AG08395 (cell line): ENCODE measurements around the gene C19orf67.
A peak's percentile ranks its signal among the peaks of the same experiment; 100 is the strongest.

Experiments used
- DNase-seq: peaks from one replicate; pipeline ENCODE4 v3.0.0; 2012; ENCODE audit warnings: mixed read lengths, low spot score

The C19orf67 gene

GRCh38 chr19:14081797-14082674 is 3.5 kb downstream of the C19orf67 start:
- DNase-seq, result no peak

GRCh38 chr19:14080887-14081796 is 4.4 kb downstream of the C19orf67 start:
- DNase-seq, result peak; percentile 99

GRCh38 chr19:14078411-14078810 is 7.2 kb downstream of the C19orf67 start:
- no peak for DNase-seq

- no peak for DNase-seq
These were observed 11.4 kb downstream of the C19orf67 start for GRCh38 chr19:14073925-14074838.

- DNase-seq, result peak; percentile 77
These were observed 12.2 kb downstream of the C19orf67 start for GRCh38 chr19:14073261-14073924.

- no peak for DNase-seq
These were observed 12.9 kb downstream of the C19orf67 start, which contains the start of gene MISP3 for GRCh38 chr19:14072535-14073260. TSS of gene MISP3 (plus strand) at chr19:14072786. CDS start at chr19:14073310, 524 bp downstream.

- no peak for DNase-seq
These were observed 15.1 kb downstream of the C19orf67 start for GRCh38 chr19:14070268-14071050.

- no peak for DNase-seq
These were observed 19.4 kb downstream of the C19orf67 start for GRCh38 chr19:14066134-14066533.

GRCh38 chr19:14063105-14063504 is 22.5 kb downstream of the C19orf67 start:
- no peak for DNase-seq

- DNase-seq, result no peak
These were observed 23.1 kb downstream of the C19orf67 start for GRCh38 chr19:14062558-14062855.

GRCh38 chr19:14061751-14062557 is 23.6 kb downstream of the C19orf67 start, which contains the start of gene PALM3:
TSS of gene PALM3 (minus strand) at chr19:14062076. CDS start at chr19:14061980, 96 bp downstream.
- DNase-seq, result no peak

GRCh38 chr19:14061081-14061749 is 24.4 kb downstream of the C19orf67 start:
- DNase-seq, result no peak

- no peak for DNase-seq
These were observed 25.9 kb downstream of the C19orf67 start for GRCh38 chr19:14059652-14060155.

GRCh38 chr19:14059093-14059480 is 26.5 kb downstream of the C19orf67 start:
- no peak for DNase-seq

- no peak for DNase-seq
These were observed 27.1 kb downstream of the C19orf67 start for GRCh38 chr19:14058182-14059092.

- no peak for DNase-seq
These were observed 28.7 kb downstream of the C19orf67 start for GRCh38 chr19:14056741-14057356.
